Measurements from ENCODE around the gene MAPK12.
"Not testable (repeated sequence)": the region's sequence is repeated elsewhere in the genome, so short reads cannot be mapped to it uniquely, and the experiment has no call there.

Gene MAPK12

GRCh38 chr22:50215297-50216054 is 46.0 kb downstream of the MAPK12 start:
- ATAC-seq (no peak), DNase-seq (no peak)

GRCh38 chr22:50213263-50213662 is 48.2 kb downstream of the MAPK12 start:
- no peak for ATAC-seq

GRCh38 chr22:50211147-50211546 is 50.3 kb downstream of the MAPK12 start:
- DNase-seq (no peak), ATAC-seq (no peak)

More at GRCh38 chr22:50213263-50213662, 48.2 kb downstream of the MAPK12 start:
- DNase-seq, result no peak

GRCh38 chr22:50210378-50211139 is 50.9 kb downstream of the MAPK12 start:
- no peak for DNase-seq
- no peak for ATAC-seq

GRCh38 chr22:50209893-50210292 is 51.6 kb downstream of the MAPK12 start:
- peak; percentile 77 for DNase-seq

GRCh38 chr22:50208939-50209892 is 52.3 kb downstream of the MAPK12 start:
- DNase-seq, result no peak
- peak; percentile 29 for ATAC-seq

More at GRCh38 chr22:50209893-50210292, 51.6 kb downstream of the MAPK12 start:
- ATAC-seq, result peak; percentile 55

GRCh38 chr22:50208430-50208938 is 53.0 kb downstream of the MAPK12 start:
- DNase-seq (no peak), ATAC-seq (no peak)

GRCh38 chr22:50207383-50208140 is 53.9 kb downstream of the MAPK12 start:
- ATAC-seq (no peak), DNase-seq (no peak)

GRCh38 chr22:50206599-50206998 is 54.9 kb downstream of the MAPK12 start:
- no peak for ATAC-seq
- DNase-seq, result no peak

- no peak for DNase-seq
- ATAC-seq, result no peak
These were observed 55.5 kb downstream of the MAPK12 start for GRCh38 chr22:50205781-50206569.

GRCh38 chr22:50204998-50205397 is 56.5 kb downstream of the MAPK12 start:
- not testable (repeated sequence) for ATAC-seq, DNase-seq

GRCh38 chr22:50204571-50204970 is 56.9 kb downstream of the MAPK12 start:
- ATAC-seq, result no peak
- DNase-seq, result no peak

GRCh38 chr22:50203288-50203687 is 58.2 kb downstream of the MAPK12 start:
- no peak for DNase-seq
- no peak for ATAC-seq

Measured in stimulated activated naive CD8-positive, alpha-beta T cell treated with anti-CD3 and anti-CD28 coated beads, Interleukin-15, Interleukin-2, amounts not matched to agents 100 U/mL and 50 U/mL, for 24 hours (primary cell).